Measurements from ENCODE around the gene STK11. TPM values are rescaled to one million over a fixed set of nuclear protein-coding genes. Genes with fewer than 3 reads are reported as not detected.

STK11 gene
- total RNA-seq, 4 donors from 2014 or later: 91.5 to 194 (median 149) TPM

GRCh38 chr19:1213391-1214286, 8.1 kb downstream of the STK11 start:
- peak overlapping the region; percentile 94 to 98 (median 96) for H3K27ac ChIP-seq
- H3K36me3 ChIP-seq: no peaks in the 10 kb centered on the region
- peak overlapping the region; percentile 24 to 41 (median 36) for H3K4me3 ChIP-seq
- in situ Hi-C loops (cut with MboI; ENCODE audit: low sequenced_read_pairs in 4 of 4): no loop called here
- ATAC-seq (peak; percentile 38 to 46), DNase-seq (peak; percentile 59 to 93)
- no peaks in the 10 kb centered on the region for H3K9me3 ChIP-seq
- intact Hi-C loops (cut with DNase I; ENCODE audit: low total_unique reads): loop anchor here (2.0 to 10.0 kb wide), 2 partner anchors 53 to 639 kb away; partner anchors contain the start of gene BSG
- no peaks in the 10 kb centered on the region for H3K27me3 ChIP-seq
- TF ChIP-seq CTCF (IDR thresholded peaks at IDR 0.05 in 4 of 5, conservative IDR thresholded peaks at IDR 0.05 in 1 of 5) (no peak), POLR2A (IDR thresholded peaks at IDR 0.05) (peak; percentile 32 to 59)
- H3K4me1 ChIP-seq: peaks cover 87 to 96% of the 10 kb centered on the region in 2 donors

DNA sequence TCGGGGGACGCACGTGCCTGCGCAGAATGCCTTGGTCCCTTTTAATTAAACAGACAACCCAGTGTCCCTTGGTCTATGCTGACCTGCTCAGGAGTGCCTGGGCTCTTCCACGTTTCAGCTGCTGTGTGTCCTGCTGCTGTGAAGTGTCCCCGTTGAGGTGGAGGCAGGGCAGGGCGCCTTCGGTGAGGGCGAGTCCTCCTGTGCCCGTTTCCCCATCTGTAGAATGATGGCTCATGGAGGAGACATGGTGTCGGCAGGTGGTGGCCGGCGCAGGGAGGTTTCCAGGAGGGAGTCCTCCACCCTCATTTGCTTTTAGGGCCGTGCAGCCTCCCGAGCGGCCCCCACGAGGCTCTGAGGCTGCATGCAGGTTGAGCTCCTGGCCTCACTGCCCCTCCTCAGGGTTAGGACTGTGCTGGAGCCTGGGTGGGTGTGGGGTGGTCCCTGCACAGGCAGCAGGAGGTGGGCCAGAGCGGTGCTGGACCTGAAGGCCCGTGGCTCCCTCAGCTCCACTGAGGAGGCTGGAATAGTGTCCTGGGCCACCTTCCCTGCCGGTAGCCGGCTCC, 8.8 kb downstream of the STK11 start:
- DNase-seq: no peak
- peak in 1 of 2 donors; percentile 2 for ATAC-seq
- H3K27ac ChIP-seq: peak overlapping the region; percentile 94 to 98 (median 96)
- H3K9me3 ChIP-seq: no peaks in the 10 kb centered on the region
- no peaks in the 10 kb centered on the region for H3K27me3 ChIP-seq
- peaks cover 85 to 95% of the 10 kb centered on the region in 2 donors for H3K4me1 ChIP-seq
- TF ChIP-seq CTCF (IDR thresholded peaks at IDR 0.05 in 4 of 5, conservative IDR thresholded peaks at IDR 0.05 in 1 of 5) (no peak), POLR2A (IDR thresholded peaks at IDR 0.05) (no peak)
- in situ Hi-C loops (cut with MboI; ENCODE audit: low sequenced_read_pairs in 4 of 4): no loop called here
- H3K4me3 ChIP-seq: peak overlapping the region; percentile 24 to 41 (median 36)
- intact Hi-C loops (cut with DNase I; ENCODE audit: low total_unique reads): loop anchor here (2.0 to 10.0 kb wide), 2 partner anchors 52 to 640 kb away; partner anchors contain the start of gene BSG
- H3K36me3 ChIP-seq: no peaks in the 10 kb centered on the region

DNA sequence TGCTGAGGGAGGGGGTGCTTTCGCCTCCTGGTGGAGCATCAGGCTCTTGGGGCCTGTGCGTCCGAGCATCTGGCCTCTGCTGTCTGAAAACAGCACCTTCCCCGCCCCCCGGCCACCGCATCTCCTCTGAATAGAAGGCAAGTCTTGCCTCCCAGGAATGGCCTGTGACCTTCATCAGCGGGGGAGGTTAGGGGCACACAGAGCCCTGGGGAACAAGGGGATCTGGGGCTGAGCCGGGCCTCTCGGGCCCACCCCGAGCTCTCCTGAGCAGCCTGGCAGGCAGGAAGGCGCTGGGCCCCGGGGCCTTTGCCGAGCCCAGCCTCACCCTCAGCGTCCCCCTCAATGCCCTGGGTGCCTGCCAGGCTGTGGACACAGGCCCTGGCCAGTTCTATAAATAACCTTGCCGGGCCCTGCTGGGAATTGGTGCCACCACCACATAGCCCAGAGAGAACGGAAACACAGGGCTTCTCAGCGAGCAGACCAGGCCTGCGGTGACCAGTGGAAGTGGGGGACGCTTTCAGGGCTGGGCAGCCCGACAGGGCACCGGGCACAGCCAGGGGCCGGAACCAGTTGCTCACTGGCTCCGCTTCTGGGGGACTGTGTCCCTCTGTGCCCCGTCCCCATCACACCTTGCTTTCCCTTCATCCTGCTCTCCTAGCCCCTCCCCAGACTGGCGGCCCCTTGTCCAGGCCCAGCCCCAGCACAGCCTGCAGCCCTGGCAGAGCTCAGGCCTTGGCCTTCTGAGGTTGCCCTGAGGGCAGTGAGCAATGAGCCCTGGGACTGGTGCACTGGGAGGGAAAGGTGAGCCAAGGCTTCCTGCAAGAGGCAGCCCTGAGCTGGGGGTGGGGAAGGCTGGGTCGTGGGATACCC, 9.5 kb downstream of the STK11 start:
- Histone ChIP-seq H3K4me3 (peak overlapping the region; percentile 24 to 41 (median 36)), H3K4me1 (peaks cover 78 to 91% of the 10 kb centered on the region in 2 donors), H3K36me3 (no peaks in the 10 kb centered on the region), H3K27ac (peak overlapping the region; percentile 94 to 98 (median 96)), H3K9me3 (no peaks in the 10 kb centered on the region), H3K27me3 (no peaks in the 10 kb centered on the region)
- in situ Hi-C loops (cut with MboI; ENCODE audit: low sequenced_read_pairs in 4 of 4) (no loop called here), intact Hi-C loops (cut with DNase I; ENCODE audit: low total_unique reads) (loop anchor here (2.0 to 10.0 kb wide), 2 partner anchors 52 to 640 kb away; partner anchors contain the start of gene BSG)
- DNase-seq (peak in 1 of 2 donors; percentile 90), ATAC-seq (peak; percentile 32 to 39)
- TF ChIP-seq POLR2A (IDR thresholded peaks at IDR 0.05): peak; percentile 35 to 51
- peak in 2 of 5 experiments; percentile 19 to 23 for TF ChIP-seq CTCF (IDR thresholded peaks at IDR 0.05 in 4 of 5, conservative IDR thresholded peaks at IDR 0.05 in 1 of 5)

DNA sequence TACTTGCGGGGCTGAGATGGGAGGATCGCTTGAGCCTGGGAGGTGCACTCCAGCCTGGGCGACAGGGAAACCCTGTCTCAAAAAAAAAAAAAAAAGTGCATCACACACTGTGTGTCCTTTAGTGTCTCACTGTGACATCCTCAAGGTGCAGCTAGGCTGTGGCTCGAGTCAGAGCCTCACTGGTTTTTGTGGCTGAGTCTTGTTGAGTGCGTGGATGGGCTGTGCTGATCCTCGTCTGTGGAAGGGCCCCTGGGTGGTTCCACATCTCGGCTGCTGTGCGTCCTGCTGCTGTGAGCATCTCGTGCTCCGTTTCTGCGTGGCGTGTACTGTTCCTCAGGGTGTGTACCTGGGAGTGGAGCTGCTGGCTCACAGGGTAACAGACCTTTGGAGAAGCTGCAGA, 11.2 kb downstream of the STK11 start:
- Histone ChIP-seq H3K27ac (peak overlapping the region; percentile 94 to 98 (median 96)), H3K27me3 (no peaks in the 10 kb centered on the region), H3K9me3 (no peaks in the 10 kb centered on the region), H3K4me3 (peak overlapping the region in 1 of 4 donors; percentile 25), H3K36me3 (peaks cover 0 to 12% of the 10 kb centered on the region in 2 donors), H3K4me1 (peaks cover 75 to 88% of the 10 kb centered on the region in 2 donors)
- ATAC-seq (peak; percentile 2 to 4), DNase-seq (no peak)
- no peak for TF ChIP-seq CTCF (IDR thresholded peaks at IDR 0.05 in 4 of 5, conservative IDR thresholded peaks at IDR 0.05 in 1 of 5)
- TF ChIP-seq POLR2A (IDR thresholded peaks at IDR 0.05): no peak
- in situ Hi-C loops (cut with MboI; ENCODE audit: low sequenced_read_pairs in 4 of 4): no loop called here
- intact Hi-C loops (cut with DNase I; ENCODE audit: low total_unique reads): loop anchor here (10.0 kb wide), 1 partner anchor 642 kb away; the partner anchor contains the start of gene BSG

Data from gastrocnemius medialis (tissue), 4 donors.